ENCODE measurements around the gene IFNL1. TPM values are rescaled to one million over a fixed set of nuclear protein-coding genes. Genes with fewer than 3 reads are reported as not detected.

IFNL1 gene
- total RNA-seq, 1 experiment from 2014 or later: not detected

DNA sequence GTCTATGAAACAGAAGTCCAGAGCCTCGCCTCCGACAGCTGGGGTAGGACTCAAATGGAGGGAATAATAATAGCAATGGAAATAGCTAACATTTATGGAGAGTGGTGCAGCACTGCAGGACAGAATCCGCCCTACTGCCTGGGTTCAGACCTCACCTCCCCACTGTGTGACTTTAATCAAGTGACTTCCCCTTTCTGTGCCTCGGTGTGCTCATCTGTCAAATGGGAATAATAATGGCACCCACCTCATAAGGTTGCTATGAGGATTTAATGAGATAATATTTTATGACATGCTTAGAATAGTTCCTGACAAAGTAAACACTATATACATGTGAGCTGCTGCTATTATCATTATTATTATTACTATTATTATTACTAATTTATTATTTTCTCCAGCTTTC is 21.3 kb downstream of the IFNL1 start:
- intact Hi-C loops (cut with micrococcal nuclease; ENCODE audit: unreplicated experiment): no loop called here
- BruUV-seq (replicated peaks): no TSS peak
- Mint-ChIP-seq H3K4me1 (ENCODE audit: low read depth, unreplicated experiment) (peaks cover 25% of the 10 kb centered on the region), H3K27me3 (ENCODE audit: insufficient read depth, unreplicated experiment) (no peaks in the 10 kb centered on the region), H3K9me3 (ENCODE audit: unreplicated experiment) (no peaks in the 10 kb centered on the region), H3K27ac (ENCODE audit: unreplicated experiment) (no peak overlapping the region), H3K4me3 (ENCODE audit: unreplicated experiment) (no peak overlapping the region), H3K36me3 (ENCODE audit: insufficient read depth, unreplicated experiment) (peaks cover 18% of the 10 kb centered on the region)
- ChIA-PET POLR2A (no interaction called here), CTCF (no interaction called here)
- Histone ChIP-seq H3K9me3 (no peaks in the 10 kb centered on the region), H3K36me3 (ENCODE audit: control insufficient read depth, insufficient read depth, low read length) (no peaks in the 10 kb centered on the region; the same call in 1 of the 2 replicates), H3K27me3 (replicated peaks; ENCODE audit: control insufficient read depth, insufficient read depth, low read length) (no peaks in the 10 kb centered on the region), H3K4me1 (peaks cover 14% of the 10 kb centered on the region), H3K4me3 (ENCODE audit: low read depth, low read length) (no peak overlapping the region)
- no peak for DNase-seq
- TF ChIP-seq, protein P1, sequence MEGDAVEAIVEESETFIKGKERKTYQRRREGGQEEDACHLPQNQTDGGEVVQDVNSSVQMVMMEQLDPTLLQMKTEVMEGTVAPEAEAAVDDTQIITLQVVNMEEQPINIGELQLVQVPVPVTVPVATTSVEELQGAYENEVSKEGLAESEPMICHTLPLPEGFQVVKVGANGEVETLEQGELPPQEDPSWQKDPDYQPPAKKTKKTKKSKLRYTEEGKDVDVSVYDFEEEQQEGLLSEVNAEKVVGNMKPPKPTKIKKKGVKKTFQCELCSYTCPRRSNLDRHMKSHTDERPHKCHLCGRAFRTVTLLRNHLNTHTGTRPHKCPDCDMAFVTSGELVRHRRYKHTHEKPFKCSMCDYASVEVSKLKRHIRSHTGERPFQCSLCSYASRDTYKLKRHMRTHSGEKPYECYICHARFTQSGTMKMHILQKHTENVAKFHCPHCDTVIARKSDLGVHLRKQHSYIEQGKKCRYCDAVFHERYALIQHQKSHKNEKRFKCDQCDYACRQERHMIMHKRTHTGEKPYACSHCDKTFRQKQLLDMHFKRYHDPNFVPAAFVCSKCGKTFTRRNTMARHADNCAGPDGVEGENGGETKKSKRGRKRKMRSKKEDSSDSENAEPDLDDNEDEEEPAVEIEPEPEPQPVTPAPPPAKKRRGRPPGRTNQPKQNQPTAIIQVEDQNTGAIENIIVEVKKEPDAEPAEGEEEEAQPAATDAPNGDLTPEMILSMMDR (IDR thresholded peaks at IDR 0.05; ENCODE audit: insufficient read depth in 1 of 2, low read depth in 1 of 2, low read length in 1 of 2, severe bottlenecking in 1 of 2, unreplicated experiment in 1 of 2): no peak

- intact Hi-C loops (cut with micrococcal nuclease; ENCODE audit: unreplicated experiment): no loop called here
- Mint-ChIP-seq H3K36me3 (ENCODE audit: insufficient read depth, unreplicated experiment) (peaks cover 18% of the 10 kb centered on the region), H3K27ac (ENCODE audit: unreplicated experiment) (no peak overlapping the region), H3K27me3 (ENCODE audit: insufficient read depth, unreplicated experiment) (no peaks in the 10 kb centered on the region), H3K9me3 (ENCODE audit: unreplicated experiment) (no peaks in the 10 kb centered on the region), H3K4me3 (ENCODE audit: unreplicated experiment) (no peak overlapping the region), H3K4me1 (ENCODE audit: low read depth, unreplicated experiment) (peaks cover 29% of the 10 kb centered on the region)
- DNase-seq: no peak
- Histone ChIP-seq H3K27me3 (replicated peaks; ENCODE audit: control insufficient read depth, insufficient read depth, low read length) (no peaks in the 10 kb centered on the region), H3K4me3 (ENCODE audit: low read depth, low read length) (no peak overlapping the region), H3K36me3 (ENCODE audit: control insufficient read depth, insufficient read depth, low read length) (no peaks in the 10 kb centered on the region; the same call in 1 of the 2 replicates), H3K9me3 (no peaks in the 10 kb centered on the region), H3K4me1 (peaks cover 14% of the 10 kb centered on the region)
- ChIA-PET CTCF (no interaction called here), POLR2A (no interaction called here)
- TF ChIP-seq, protein P1 (IDR thresholded peaks at IDR 0.05; ENCODE audit: insufficient read depth in 1 of 2, low read depth in 1 of 2, low read length in 1 of 2, severe bottlenecking in 1 of 2, unreplicated experiment in 1 of 2): no peak
- BruUV-seq (replicated peaks): no TSS peak
Observed at GRCh38 chr19:39318071-39318470, 21.9 kb downstream of the IFNL1 start.

- H3K9me3 Mint-ChIP-seq (ENCODE audit: unreplicated experiment): no peaks in the 10 kb centered on the region
- BruUV-seq (replicated peaks): no TSS peak
- no peaks in the 10 kb centered on the region for H3K27me3 Mint-ChIP-seq (ENCODE audit: insufficient read depth, unreplicated experiment)
- Histone ChIP-seq H3K27me3 (replicated peaks; ENCODE audit: control insufficient read depth, insufficient read depth, low read length) (no peaks in the 10 kb centered on the region), H3K4me1 (peaks cover 14% of the 10 kb centered on the region), H3K9me3 (no peaks in the 10 kb centered on the region), H3K4me3 (ENCODE audit: low read depth, low read length) (no peak overlapping the region), H3K36me3 (ENCODE audit: control insufficient read depth, insufficient read depth, low read length) (no peaks in the 10 kb centered on the region; the same call in 1 of the 2 replicates)
- H3K36me3 Mint-ChIP-seq (ENCODE audit: insufficient read depth, unreplicated experiment): peaks cover 14% of the 10 kb centered on the region
- TF ChIP-seq, protein P1 (IDR thresholded peaks at IDR 0.05; ENCODE audit: insufficient read depth in 1 of 2, low read depth in 1 of 2, low read length in 1 of 2, severe bottlenecking in 1 of 2, unreplicated experiment in 1 of 2): no peak
- ChIA-PET CTCF (no interaction called here), POLR2A (no interaction called here)
- intact Hi-C loops (cut with micrococcal nuclease; ENCODE audit: unreplicated experiment): no loop called here
- peaks cover 33% of the 10 kb centered on the region for H3K4me1 Mint-ChIP-seq (ENCODE audit: low read depth, unreplicated experiment)
- no peak for DNase-seq
- H3K4me3 Mint-ChIP-seq (ENCODE audit: unreplicated experiment): peak overlapping the region; percentile 93
- H3K27ac Mint-ChIP-seq (ENCODE audit: unreplicated experiment): peak overlapping the region; percentile 26
Observed at GRCh38 chr19:39318690-39319089, 22.5 kb downstream of the IFNL1 start.

Measured in Caco-2 (cell line).